Gastrocnemius medialis (tissue), 4 donors: ENCODE results near the gene SSBP2. TPM values are rescaled to one million over a fixed set of nuclear protein-coding genes. Genes with fewer than 3 reads are reported as not detected.
"Not testable (repeated sequence)": the region's sequence is repeated elsewhere in the genome, so short reads cannot be mapped to it uniquely, and the experiment has no call there.

Source experiments
- ATAC-seq, 2 donors: fragments of 150-250 bp; one replicate each; pipeline ENCODE4 v1.9.1; 2016
- DNase-seq, 2 donors: peaks; one replicate each; pipeline ENCODE4 v3.0.0-alpha.2; 2019
- H3K27ac ChIP-seq, 4 donors: fragments of 200-600 bp; sonication (generic); 1 replicate in 1 of 4; 2 replicates in 3 of 4; pipeline ENCODE4 v1.5.1; 2016 to 2018; ENCODE audit warnings: mild to moderate bottlenecking in 2 of 4, moderate library complexity in 1 of 4
- H3K27me3 ChIP-seq, 3 donors: fragments of 200-600 bp; sonication (generic) in 2 of 3; 1 replicate in 1 of 3; 2 replicates in 2 of 3; pipeline versions ENCODE4 v1.5.1 to v1.6.0; 2016 to 2019; ENCODE audit warnings: mild to moderate bottlenecking in 1 of 3, moderate library complexity in 1 of 3
- H3K36me3 ChIP-seq, 2 donors: fragments of 200-600 bp; sonication (generic) in 1 of 2; one replicate each; pipeline ENCODE4 v1.5.1; 2017 to 2018
- H3K4me1 ChIP-seq, 2 donors: fragments of 200-600 bp; sonication (generic) in 1 of 2; one replicate each; pipeline ENCODE4 v1.5.1; 2016 to 2017; ENCODE audit warnings: mild to moderate bottlenecking in 2 of 2
- H3K4me3 ChIP-seq, 4 donors: fragments of 200-600 bp; sonication (generic) in 3 of 4; 1 replicate in 1 of 4; 2 replicates in 3 of 4; pipeline ENCODE4 v1.5.1; 2016 to 2019; ENCODE audit warnings: mild to moderate bottlenecking in 2 of 4
- H3K9me3 ChIP-seq, 3 donors: fragments of 200-600 bp; sonication (generic) in 2 of 3; 1 replicate in 1 of 3; 2 replicates in 2 of 3; pipeline ENCODE4 v1.5.1; 2016 to 2019
- POLR2A ChIP-seq, 2 donors: fragments of 450-650 bp; IDR thresholded peaks; one replicate each; pipeline ENCODE4 v1.6.1; 2017; ENCODE audit warnings: antibody characterized with exemption in 2 of 2, mild to moderate bottlenecking in 2 of 2, moderate library complexity in 2 of 2
- in situ Hi-C, 4 donors: fragments of 200-750 bp; cut with MboI; loops; one replicate each; pipeline versions ENCODE4 v1.15.0 to v1.8.0; 2017; ENCODE audit warnings: low sequenced_read_pairs in 4 of 4
- intact Hi-C: fragments of 100-400 bp; cut with DNase I; formaldehyde crosslinking; loops from one replicate; pipeline ENCODE4 v1.15.1; 2023; ENCODE audit warnings: low total_unique reads
- total RNA-seq, 4 donors: library from RNA; depleted of rRNA; stranded (reverse); fragments of >200 nt; gene quantifications; one replicate each; pipeline versions ENCODE4 v1.1.0 to v1.2.3, GENCODE V29; 2016
- TF ChIP-seq, protein P1 (sequence below), 5 experiments: fragments of 450-650 bp in 3 of 5; fragments of 200-600 bp in 2 of 5; sonication (generic) in 2 of 5; IDR thresholded peaks in 4 of 5; conservative IDR thresholded peaks in 1 of 5; 1 replicate in 4 of 5; 2 replicates in 1 of 5; pipeline ENCODE4 v1.5.1; 2016 to 2019; ENCODE audit warnings: antibody characterized with exemption in 5 of 5, mild to moderate bottlenecking in 3 of 5, moderate library complexity in 3 of 5

SSBP2 gene
- total RNA-seq, 4 donors from 2014 or later = 30.4 to 66.5 (median 40.5) TPM

DNA sequence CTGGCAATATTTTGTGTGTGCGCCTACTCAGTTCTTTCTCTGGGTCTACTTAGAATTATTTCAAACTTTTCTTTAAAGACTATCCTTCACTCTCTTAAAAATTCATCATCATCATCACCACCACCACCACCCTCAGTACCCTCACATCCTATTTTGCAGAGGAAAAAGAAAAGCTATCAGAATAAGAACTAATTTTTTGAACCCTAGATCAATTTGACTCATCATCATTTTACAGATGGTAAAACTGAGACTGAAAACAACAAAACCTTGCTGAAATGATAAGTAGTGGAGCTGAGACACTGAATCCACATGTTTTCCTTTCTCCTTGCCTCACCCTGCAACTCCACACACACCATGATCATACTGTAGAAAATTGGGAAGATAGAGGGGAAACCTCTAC lies 119.3 kb downstream of the SSBP2 start:
- H3K27ac ChIP-seq = no peak overlapping the region
- no peaks in the 10 kb centered on the region for H3K9me3 ChIP-seq
- ATAC-seq (no peak), DNase-seq (no peak)
- intact Hi-C loops (no loop called here), in situ Hi-C loops (no loop called here)
- no peaks in the 10 kb centered on the region for H3K27me3 ChIP-seq
- no peak overlapping the region for H3K4me3 ChIP-seq
- peaks cover 0 to 9% of the 10 kb centered on the region in 2 donors for H3K36me3 ChIP-seq
- TF ChIP-seq, protein P1, sequence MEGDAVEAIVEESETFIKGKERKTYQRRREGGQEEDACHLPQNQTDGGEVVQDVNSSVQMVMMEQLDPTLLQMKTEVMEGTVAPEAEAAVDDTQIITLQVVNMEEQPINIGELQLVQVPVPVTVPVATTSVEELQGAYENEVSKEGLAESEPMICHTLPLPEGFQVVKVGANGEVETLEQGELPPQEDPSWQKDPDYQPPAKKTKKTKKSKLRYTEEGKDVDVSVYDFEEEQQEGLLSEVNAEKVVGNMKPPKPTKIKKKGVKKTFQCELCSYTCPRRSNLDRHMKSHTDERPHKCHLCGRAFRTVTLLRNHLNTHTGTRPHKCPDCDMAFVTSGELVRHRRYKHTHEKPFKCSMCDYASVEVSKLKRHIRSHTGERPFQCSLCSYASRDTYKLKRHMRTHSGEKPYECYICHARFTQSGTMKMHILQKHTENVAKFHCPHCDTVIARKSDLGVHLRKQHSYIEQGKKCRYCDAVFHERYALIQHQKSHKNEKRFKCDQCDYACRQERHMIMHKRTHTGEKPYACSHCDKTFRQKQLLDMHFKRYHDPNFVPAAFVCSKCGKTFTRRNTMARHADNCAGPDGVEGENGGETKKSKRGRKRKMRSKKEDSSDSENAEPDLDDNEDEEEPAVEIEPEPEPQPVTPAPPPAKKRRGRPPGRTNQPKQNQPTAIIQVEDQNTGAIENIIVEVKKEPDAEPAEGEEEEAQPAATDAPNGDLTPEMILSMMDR (IDR thresholded peaks at IDR 0.05 in 4 of 5, conservative IDR thresholded peaks at IDR 0.05 in 1 of 5) = no peak
- no peak for TF ChIP-seq POLR2A (IDR thresholded peaks at IDR 0.05)
- H3K4me1 ChIP-seq = peaks cover 0 to 6% of the 10 kb centered on the region in 2 donors

GRCh38 chr5:81631124-81631523 lies 119.8 kb downstream of the SSBP2 start:
- ATAC-seq (no peak), DNase-seq (no peak)
- H3K27ac ChIP-seq = no peak overlapping the region
- no peak overlapping the region for H3K4me3 ChIP-seq
- in situ Hi-C loops = no loop called here
- peaks cover 0 to 9% of the 10 kb centered on the region in 2 donors for H3K36me3 ChIP-seq
- peaks cover 0 to 11% of the 10 kb centered on the region in 2 donors for H3K4me1 ChIP-seq
- intact Hi-C loops = no loop called here
- H3K27me3 ChIP-seq = no peaks in the 10 kb centered on the region
- TF ChIP-seq, protein P1 (IDR thresholded peaks at IDR 0.05 in 4 of 5, conservative IDR thresholded peaks at IDR 0.05 in 1 of 5) = no peak
- TF ChIP-seq POLR2A (IDR thresholded peaks at IDR 0.05) = no peak
- no peaks in the 10 kb centered on the region for H3K9me3 ChIP-seq

DNA sequence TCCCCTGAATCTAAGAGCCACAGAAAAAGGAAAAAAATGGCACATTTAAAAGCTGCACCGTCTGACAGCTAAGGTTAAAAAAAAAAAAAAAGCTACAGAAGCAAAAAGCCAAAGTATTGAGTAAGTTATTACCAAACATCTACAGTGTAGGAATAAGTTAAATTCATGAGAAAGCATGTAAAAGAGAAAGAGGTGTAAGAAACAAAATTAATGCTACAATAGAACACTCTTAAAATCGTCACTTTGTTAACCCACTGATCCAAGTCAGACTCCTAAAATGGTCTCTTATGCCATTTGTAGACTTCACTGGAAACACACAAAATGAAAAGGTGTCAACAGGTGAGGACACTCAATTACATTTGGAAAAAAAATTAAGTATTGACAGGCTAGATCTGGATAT lies 120.2 kb downstream of the SSBP2 start:
- H3K27ac ChIP-seq = no peak overlapping the region
- H3K4me3 ChIP-seq = no peak overlapping the region
- H3K4me1 ChIP-seq = peaks cover 0 to 11% of the 10 kb centered on the region in 2 donors
- H3K9me3 ChIP-seq = no peaks in the 10 kb centered on the region
- intact Hi-C loops = no loop called here
- H3K36me3 ChIP-seq = peaks cover 0 to 9% of the 10 kb centered on the region in 2 donors
- no peak for ATAC-seq
- in situ Hi-C loops = no loop called here
- H3K27me3 ChIP-seq = no peaks in the 10 kb centered on the region
- DNase-seq = no peak
- TF ChIP-seq POLR2A (IDR thresholded peaks at IDR 0.05) = no peak
- TF ChIP-seq, protein P1 (IDR thresholded peaks at IDR 0.05 in 4 of 5, conservative IDR thresholded peaks at IDR 0.05 in 1 of 5) = no peak

DNA sequence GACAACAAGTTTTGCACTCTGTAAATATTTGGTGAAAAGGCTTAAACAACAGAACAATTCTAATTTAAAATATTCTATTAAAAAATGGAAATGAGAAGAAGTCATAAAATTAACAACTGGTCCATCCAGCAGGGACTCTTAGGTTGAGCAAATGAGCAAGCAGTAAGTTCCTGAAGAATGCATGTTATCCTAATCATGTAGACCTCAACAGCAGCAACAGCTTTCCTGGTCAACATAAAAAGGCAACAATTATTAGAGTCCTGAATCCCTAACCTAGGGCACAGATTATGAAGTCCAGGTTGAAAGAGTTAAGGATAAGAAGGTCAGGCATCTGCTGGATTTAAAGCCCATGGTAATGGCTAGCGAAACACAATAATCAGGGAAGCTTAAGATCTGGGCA lies 120.9 kb downstream of the SSBP2 start:
- Histone ChIP-seq H3K9me3 (no peaks in the 10 kb centered on the region), H3K27ac (no peak overlapping the region), H3K36me3 (peaks cover 0 to 7% of the 10 kb centered on the region in 2 donors), H3K4me3 (no peak overlapping the region), H3K4me1 (peaks cover 0 to 11% of the 10 kb centered on the region in 2 donors), H3K27me3 (no peaks in the 10 kb centered on the region)
- in situ Hi-C loops = no loop called here
- intact Hi-C loops = no loop called here
- TF ChIP-seq POLR2A (IDR thresholded peaks at IDR 0.05) = no peak
- TF ChIP-seq, protein P1 (IDR thresholded peaks at IDR 0.05 in 4 of 5, conservative IDR thresholded peaks at IDR 0.05 in 1 of 5) = no peak
- no peak for DNase-seq
- ATAC-seq = no peak

GRCh38 chr5:81628061-81628460 lies 122.8 kb downstream of the SSBP2 start:
- intact Hi-C loops, H3K4me3 ChIP-seq, in situ Hi-C loops, H3K27ac ChIP-seq, H3K27me3 ChIP-seq, DNase-seq, H3K36me3 ChIP-seq, H3K9me3 ChIP-seq, ATAC-seq: not testable (repeated sequence)
- peaks cover 0 to 11% of the 10 kb centered on the region in 2 donors for H3K4me1 ChIP-seq
